WTC11 (cell line): ENCODE measurements around the gene NR0B2.

ENCODE experiments used
- ATF2 ChIP-seq: sonication (generic); formaldehyde crosslinking; IDR thresholded peaks from 2 replicates; pipeline ENCODE4 v1.8.1; 2022; ENCODE audit warnings: low read depth, missing genetic modification reagents, borderline replicate concordance
- CREM ChIP-seq: sonication (generic); formaldehyde crosslinking; IDR thresholded peaks from 2 replicates; pipeline ENCODE4 v1.8.1; 2022; ENCODE audit warnings: mild to moderate bottlenecking, missing genetic modification reagents, moderate library complexity
- E2F5 ChIP-seq: sonication (generic); formaldehyde crosslinking; IDR thresholded peaks from 2 replicates; pipeline ENCODE4 v1.8.1; 2022; ENCODE audit warnings: mild to moderate bottlenecking, moderate library complexity, missing genetic modification reagents
- JUN ChIP-seq: sonication (generic); formaldehyde crosslinking; IDR thresholded peaks from 2 replicates; pipeline ENCODE4 v1.8.0; 2023; ENCODE audit warnings: mild to moderate bottlenecking, missing genetic modification reagents
- NR2C2 ChIP-seq: sonication (generic); formaldehyde crosslinking; IDR thresholded peaks from 2 replicates; pipeline ENCODE4 v1.8.0; 2022; ENCODE audit warnings: mild to moderate bottlenecking, missing genetic modification reagents
- SP1 ChIP-seq: sonication (generic); formaldehyde crosslinking; conservative IDR thresholded peaks from 2 replicates; pipeline ENCODE4 v1.8.1; 2022; ENCODE audit warnings: missing genetic modification reagents
- TEAD1 ChIP-seq: sonication (generic); formaldehyde crosslinking; IDR thresholded peaks from 2 replicates; pipeline ENCODE4 v1.8.0; 2022; ENCODE audit warnings: mild to moderate bottlenecking, missing genetic modification reagents
- ZNF263 ChIP-seq: sonication (generic); formaldehyde crosslinking; IDR thresholded peaks from 2 replicates; pipeline ENCODE4 v1.8.1; 2022; ENCODE audit warnings: low read depth, mild to moderate bottlenecking, moderate library complexity, missing genetic modification reagents
- ZNF317 ChIP-seq: sonication (generic); formaldehyde crosslinking; IDR thresholded peaks from 2 replicates; pipeline ENCODE4 v1.8.1; 2023; ENCODE audit warnings: low read depth, mild to moderate bottlenecking, moderate library complexity, missing genetic modification reagents, borderline replicate concordance
- TF ChIP-seq, protein P1 (sequence below): fragments of 200-600 bp; IDR thresholded peaks from 2 replicates; pipeline ENCODE4 v1.8.0; 2022; ENCODE audit warnings: antibody characterized with exemption
- TF ChIP-seq, protein P2 (sequence below): sonication (generic); formaldehyde crosslinking; IDR thresholded peaks from 2 replicates; pipeline ENCODE4 v1.8.0; 2023; ENCODE audit warnings: missing genetic modification reagents, mild to moderate bottlenecking, borderline replicate concordance

- TF ChIP-seq E2F5 (CRISPR knock-in tag): no peak
- TF ChIP-seq TEAD1 (CRISPR knock-in tag): no peak
- TF ChIP-seq, protein P1, sequence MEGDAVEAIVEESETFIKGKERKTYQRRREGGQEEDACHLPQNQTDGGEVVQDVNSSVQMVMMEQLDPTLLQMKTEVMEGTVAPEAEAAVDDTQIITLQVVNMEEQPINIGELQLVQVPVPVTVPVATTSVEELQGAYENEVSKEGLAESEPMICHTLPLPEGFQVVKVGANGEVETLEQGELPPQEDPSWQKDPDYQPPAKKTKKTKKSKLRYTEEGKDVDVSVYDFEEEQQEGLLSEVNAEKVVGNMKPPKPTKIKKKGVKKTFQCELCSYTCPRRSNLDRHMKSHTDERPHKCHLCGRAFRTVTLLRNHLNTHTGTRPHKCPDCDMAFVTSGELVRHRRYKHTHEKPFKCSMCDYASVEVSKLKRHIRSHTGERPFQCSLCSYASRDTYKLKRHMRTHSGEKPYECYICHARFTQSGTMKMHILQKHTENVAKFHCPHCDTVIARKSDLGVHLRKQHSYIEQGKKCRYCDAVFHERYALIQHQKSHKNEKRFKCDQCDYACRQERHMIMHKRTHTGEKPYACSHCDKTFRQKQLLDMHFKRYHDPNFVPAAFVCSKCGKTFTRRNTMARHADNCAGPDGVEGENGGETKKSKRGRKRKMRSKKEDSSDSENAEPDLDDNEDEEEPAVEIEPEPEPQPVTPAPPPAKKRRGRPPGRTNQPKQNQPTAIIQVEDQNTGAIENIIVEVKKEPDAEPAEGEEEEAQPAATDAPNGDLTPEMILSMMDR: peak; percentile 52
- no peak for TF ChIP-seq JUN (CRISPR knock-in tag)
- no peak for TF ChIP-seq ATF2
- no peak for TF ChIP-seq ZNF263 (CRISPR knock-in tag)
- no peak; the same call in 1 of the 2 replicates for TF ChIP-seq SP1 (CRISPR knock-in tag)
- TF ChIP-seq, protein P2, sequence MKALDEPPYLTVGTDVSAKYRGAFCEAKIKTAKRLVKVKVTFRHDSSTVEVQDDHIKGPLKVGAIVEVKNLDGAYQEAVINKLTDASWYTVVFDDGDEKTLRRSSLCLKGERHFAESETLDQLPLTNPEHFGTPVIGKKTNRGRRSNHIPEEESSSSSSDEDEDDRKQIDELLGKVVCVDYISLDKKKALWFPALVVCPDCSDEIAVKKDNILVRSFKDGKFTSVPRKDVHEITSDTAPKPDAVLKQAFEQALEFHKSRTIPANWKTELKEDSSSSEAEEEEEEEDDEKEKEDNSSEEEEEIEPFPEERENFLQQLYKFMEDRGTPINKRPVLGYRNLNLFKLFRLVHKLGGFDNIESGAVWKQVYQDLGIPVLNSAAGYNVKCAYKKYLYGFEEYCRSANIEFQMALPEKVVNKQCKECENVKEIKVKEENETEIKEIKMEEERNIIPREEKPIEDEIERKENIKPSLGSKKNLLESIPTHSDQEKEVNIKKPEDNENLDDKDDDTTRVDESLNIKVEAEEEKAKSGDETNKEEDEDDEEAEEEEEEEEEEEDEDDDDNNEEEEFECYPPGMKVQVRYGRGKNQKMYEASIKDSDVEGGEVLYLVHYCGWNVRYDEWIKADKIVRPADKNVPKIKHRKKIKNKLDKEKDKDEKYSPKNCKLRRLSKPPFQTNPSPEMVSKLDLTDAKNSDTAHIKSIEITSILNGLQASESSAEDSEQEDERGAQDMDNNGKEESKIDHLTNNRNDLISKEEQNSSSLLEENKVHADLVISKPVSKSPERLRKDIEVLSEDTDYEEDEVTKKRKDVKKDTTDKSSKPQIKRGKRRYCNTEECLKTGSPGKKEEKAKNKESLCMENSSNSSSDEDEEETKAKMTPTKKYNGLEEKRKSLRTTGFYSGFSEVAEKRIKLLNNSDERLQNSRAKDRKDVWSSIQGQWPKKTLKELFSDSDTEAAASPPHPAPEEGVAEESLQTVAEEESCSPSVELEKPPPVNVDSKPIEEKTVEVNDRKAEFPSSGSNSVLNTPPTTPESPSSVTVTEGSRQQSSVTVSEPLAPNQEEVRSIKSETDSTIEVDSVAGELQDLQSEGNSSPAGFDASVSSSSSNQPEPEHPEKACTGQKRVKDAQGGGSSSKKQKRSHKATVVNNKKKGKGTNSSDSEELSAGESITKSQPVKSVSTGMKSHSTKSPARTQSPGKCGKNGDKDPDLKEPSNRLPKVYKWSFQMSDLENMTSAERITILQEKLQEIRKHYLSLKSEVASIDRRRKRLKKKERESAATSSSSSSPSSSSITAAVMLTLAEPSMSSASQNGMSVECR (CRISPR knock-in tag): no peak
- no peak for TF ChIP-seq NR2C2
- no peak for TF ChIP-seq CREM (CRISPR knock-in tag)
- TF ChIP-seq ZNF317 (CRISPR knock-in tag): no peak
Observed at GRCh38 chr1:26862781-26863684, 50.7 kb downstream of the NR0B2 start, which contains the start of gene SFN.
